GF-D8 (cell line): ENCODE data around the gene KNCN.

ENCODE experiments used
- DNase-seq: peaks from one replicate; lab custom pipeline; 2025; lab: John Stamatoyannopoulos, UW

Gene KNCN

GRCh38 chr1:46497665-46498064, 53.8 kb downstream of the KNCN start:
- no peak for DNase-seq

GRCh38 chr1:46497020-46497419, 54.4 kb downstream of the KNCN start:
- no peak for DNase-seq

- no peak for DNase-seq
Observed at GRCh38 chr1:46496505-46496904, 54.9 kb downstream of the KNCN start.

GRCh38 chr1:46495778-46496177, 55.7 kb downstream of the KNCN start:
- no peak for DNase-seq
